Nephron progenitor cell (in vitro differentiated cells): ENCODE results near the gene NIPAL3.

Source experiments
- DNase-seq: peaks from one replicate; pipeline ENCODE4 v3.0.0; 2021
- H3K27ac Mint-ChIP-seq: 2 replicates; pipeline ENCODE4 v1.8.0; 2021; ENCODE audit warnings: mild to moderate bottlenecking, moderate library complexity, mixed read lengths
- H3K27me3 Mint-ChIP-seq: 2 replicates; pipeline ENCODE4 v1.8.0; 2021; ENCODE audit warnings: mild to moderate bottlenecking, low read depth, mixed read lengths; ENCODE audit not compliant: poor library complexity
- H3K36me3 Mint-ChIP-seq: 2 replicates; pipeline ENCODE4 v1.8.0; 2021; ENCODE audit warnings: low read depth, mixed read lengths
- H3K4me1 Mint-ChIP-seq: 2 replicates; pipeline ENCODE4 v1.8.0; 2021; ENCODE audit warnings: mixed read lengths
- H3K4me3 Mint-ChIP-seq: 2 replicates; pipeline ENCODE4 v1.8.0; 2021; ENCODE audit warnings: mild to moderate bottlenecking, moderate library complexity, mixed read lengths
- H3K9me3 Mint-ChIP-seq: 2 replicates; pipeline ENCODE4 v1.8.0; 2021; ENCODE audit warnings: mild to moderate bottlenecking, moderate library complexity, mixed read lengths
- TF ChIP-seq, protein P1 (sequence below): fragments of 200-600 bp; sonication (generic); IDR thresholded peaks from 2 replicates; pipeline ENCODE4 v1.5.0; 2021; ENCODE audit warnings: antibody characterized with exemption

NIPAL3 gene

DNA sequence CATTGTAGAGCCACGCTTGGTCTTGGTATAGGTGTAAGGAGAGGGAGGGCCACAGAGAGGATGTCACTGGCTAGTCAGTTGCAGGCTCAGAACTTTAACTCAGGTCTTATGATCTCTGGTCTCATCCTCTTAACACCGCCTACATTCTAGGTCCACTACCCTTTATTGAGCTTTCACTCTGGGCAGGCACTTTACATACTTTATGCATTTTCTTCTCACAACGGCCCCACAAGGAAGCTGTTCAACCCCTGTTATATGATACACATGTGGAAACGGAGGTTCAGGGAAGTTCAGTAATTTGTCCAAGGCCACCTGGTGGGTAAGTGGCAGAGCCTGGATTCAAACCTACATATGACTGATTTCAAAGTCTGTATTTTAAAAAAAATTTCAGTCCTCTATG is 61.7 kb downstream of the NIPAL3 start:
- no peak for DNase-seq
- H3K9me3 Mint-ChIP-seq = no peaks in the 10 kb centered on the region
- no peaks in the 10 kb centered on the region for H3K36me3 Mint-ChIP-seq
- H3K4me3 Mint-ChIP-seq = no peak overlapping the region
- H3K27me3 Mint-ChIP-seq = peaks cover 20% of the 10 kb centered on the region
- peaks cover 10% of the 10 kb centered on the region for H3K4me1 Mint-ChIP-seq
- TF ChIP-seq, protein P1, sequence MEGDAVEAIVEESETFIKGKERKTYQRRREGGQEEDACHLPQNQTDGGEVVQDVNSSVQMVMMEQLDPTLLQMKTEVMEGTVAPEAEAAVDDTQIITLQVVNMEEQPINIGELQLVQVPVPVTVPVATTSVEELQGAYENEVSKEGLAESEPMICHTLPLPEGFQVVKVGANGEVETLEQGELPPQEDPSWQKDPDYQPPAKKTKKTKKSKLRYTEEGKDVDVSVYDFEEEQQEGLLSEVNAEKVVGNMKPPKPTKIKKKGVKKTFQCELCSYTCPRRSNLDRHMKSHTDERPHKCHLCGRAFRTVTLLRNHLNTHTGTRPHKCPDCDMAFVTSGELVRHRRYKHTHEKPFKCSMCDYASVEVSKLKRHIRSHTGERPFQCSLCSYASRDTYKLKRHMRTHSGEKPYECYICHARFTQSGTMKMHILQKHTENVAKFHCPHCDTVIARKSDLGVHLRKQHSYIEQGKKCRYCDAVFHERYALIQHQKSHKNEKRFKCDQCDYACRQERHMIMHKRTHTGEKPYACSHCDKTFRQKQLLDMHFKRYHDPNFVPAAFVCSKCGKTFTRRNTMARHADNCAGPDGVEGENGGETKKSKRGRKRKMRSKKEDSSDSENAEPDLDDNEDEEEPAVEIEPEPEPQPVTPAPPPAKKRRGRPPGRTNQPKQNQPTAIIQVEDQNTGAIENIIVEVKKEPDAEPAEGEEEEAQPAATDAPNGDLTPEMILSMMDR = no peak
- no peak overlapping the region for H3K27ac Mint-ChIP-seq

GRCh38 chr1:24481101-24481500 is 65.5 kb downstream of the NIPAL3 start:
- TF ChIP-seq, protein P1 = no peak
- H3K27me3 Mint-ChIP-seq = peaks cover 14% of the 10 kb centered on the region
- no peaks in the 10 kb centered on the region for H3K36me3 Mint-ChIP-seq
- DNase-seq = no peak
- no peak overlapping the region for H3K27ac Mint-ChIP-seq
- H3K4me3 Mint-ChIP-seq = no peak overlapping the region
- H3K4me1 Mint-ChIP-seq = peaks cover 10% of the 10 kb centered on the region
- H3K9me3 Mint-ChIP-seq = no peaks in the 10 kb centered on the region

GRCh38 chr1:24481843-24482610 is 66.4 kb downstream of the NIPAL3 start:
- H3K27me3 Mint-ChIP-seq = peaks cover 11% of the 10 kb centered on the region
- H3K36me3 Mint-ChIP-seq = no peaks in the 10 kb centered on the region
- no peak overlapping the region for H3K27ac Mint-ChIP-seq
- H3K9me3 Mint-ChIP-seq = no peaks in the 10 kb centered on the region
- DNase-seq = no peak
- H3K4me1 Mint-ChIP-seq = peaks cover 14% of the 10 kb centered on the region
- no peak overlapping the region for H3K4me3 Mint-ChIP-seq
- TF ChIP-seq, protein P1 = no peak

DNA sequence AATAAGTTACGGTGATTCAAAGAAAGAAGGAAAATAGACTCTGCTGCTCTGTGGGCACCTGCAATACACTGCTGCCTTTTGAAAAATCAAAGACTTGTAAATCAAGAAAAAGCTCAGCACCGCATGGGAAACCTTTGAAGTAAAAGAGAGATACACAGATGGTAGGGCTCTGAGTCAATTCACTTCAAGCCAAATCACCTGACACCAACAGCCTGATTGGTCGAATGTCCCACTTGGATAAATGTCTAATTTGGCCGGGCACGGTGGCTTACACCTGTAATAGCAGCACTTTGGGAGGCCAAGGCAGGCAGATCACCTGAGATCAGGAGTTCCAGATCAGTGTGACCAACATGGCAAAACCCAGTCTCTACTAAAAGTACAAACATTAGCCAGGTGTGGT is 67.8 kb downstream of the NIPAL3 start:
- no peaks in the 10 kb centered on the region for H3K36me3 Mint-ChIP-seq
- H3K4me3 Mint-ChIP-seq = no peak overlapping the region
- H3K4me1 Mint-ChIP-seq = peaks cover 10% of the 10 kb centered on the region
- peaks cover 26% of the 10 kb centered on the region for H3K27me3 Mint-ChIP-seq
- DNase-seq = no peak
- TF ChIP-seq, protein P1 = no peak
- H3K27ac Mint-ChIP-seq = no peak overlapping the region
- peaks cover 3% of the 10 kb centered on the region for H3K9me3 Mint-ChIP-seq

DNA sequence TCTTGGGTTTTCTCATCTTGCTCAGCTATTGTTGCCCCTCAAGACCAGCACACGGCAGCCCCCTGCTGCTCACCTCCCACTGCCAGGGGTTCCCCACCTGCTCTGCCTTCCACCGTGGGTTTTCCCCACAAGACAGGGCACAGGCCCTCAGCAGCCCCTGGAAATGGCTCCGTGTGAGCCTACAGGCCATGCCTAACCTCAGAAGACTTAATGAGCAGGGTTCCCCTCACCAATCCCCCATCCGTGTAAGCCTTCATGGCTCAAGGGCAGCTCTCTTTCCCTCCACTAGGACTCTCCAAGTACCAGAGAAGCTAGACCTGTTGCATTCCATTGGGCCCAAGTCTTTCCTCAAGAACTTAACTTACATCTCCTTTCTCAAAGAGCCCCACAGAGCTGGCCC is 68.6 kb downstream of the NIPAL3 start:
- no peaks in the 10 kb centered on the region for H3K36me3 Mint-ChIP-seq
- H3K4me1 Mint-ChIP-seq = peaks cover 10% of the 10 kb centered on the region
- DNase-seq = no peak
- no peak overlapping the region for H3K27ac Mint-ChIP-seq
- TF ChIP-seq, protein P1 = no peak
- H3K4me3 Mint-ChIP-seq = no peak overlapping the region
- peaks cover 10% of the 10 kb centered on the region for H3K9me3 Mint-ChIP-seq
- peaks cover 30% of the 10 kb centered on the region for H3K27me3 Mint-ChIP-seq
